HK-2 (cell line): ENCODE data around the gene KLHL20.
"Not testable (repeated sequence)": the region's sequence is repeated elsewhere in the genome, so short reads cannot be mapped to it uniquely, and the experiment has no call there.

Experiments
- DNase-seq: peaks from one replicate; pipeline ENCODE4 v3.0.0-alpha.2; 2018; ENCODE audit not compliant: unreplicated experiment

Gene KLHL20

GRCh38 chr1:173714759-173715537 lies at the start of gene KLHL20:
Gene KLHL20, plus strand, starts transcription at chr1:173714981. Its CDS starts 1,063 bp downstream, at chr1:173716044.
- DNase-seq, result peak; percentile 93

GRCh38 chr1:173666646-173667045 lies 48.1 kb upstream of the KLHL20 start:
- DNase-seq, result peak; percentile 10

- DNase-seq, result no peak
Measured at GRCh38 chr1:173669491-173669941, 45.3 kb upstream of the KLHL20 start, which contains the start of gene ANKRD45. Gene ANKRD45, minus strand, starts transcription at chr1:173669851. Its CDS starts 10,433 bp downstream, at chr1:173659418.

GRCh38 chr1:173674496-173674895 lies 40.3 kb upstream of the KLHL20 start:
- DNase-seq, result not testable (repeated sequence)

- DNase-seq, result not testable (repeated sequence)
Measured at GRCh38 chr1:173680152-173680551, 34.6 kb upstream of the KLHL20 start.

- no peak for DNase-seq
Measured at GRCh38 chr1:173682184-173682583, 32.6 kb upstream of the KLHL20 start.

GRCh38 chr1:173683838-173684237 lies 30.9 kb upstream of the KLHL20 start:
- not testable (repeated sequence) for DNase-seq

- not testable (repeated sequence) for DNase-seq
Measured at GRCh38 chr1:173685121-173685520, 29.7 kb upstream of the KLHL20 start.

GRCh38 chr1:173688300-173688699 lies 26.5 kb upstream of the KLHL20 start:
- DNase-seq, result no peak

GRCh38 chr1:173693238-173693637 lies 21.5 kb upstream of the KLHL20 start:
- no peak for DNase-seq

GRCh38 chr1:173701299-173701698 lies 13.5 kb upstream of the KLHL20 start:
- not testable (repeated sequence) for DNase-seq

GRCh38 chr1:173702736-173703135 lies 12.0 kb upstream of the KLHL20 start:
- no peak for DNase-seq

GRCh38 chr1:173705117-173705516 lies 9.7 kb upstream of the KLHL20 start:
- no peak for DNase-seq

- no peak for DNase-seq
Measured at GRCh38 chr1:173708787-173709186, 6.0 kb upstream of the KLHL20 start.

- DNase-seq, result no peak
Measured at GRCh38 chr1:173714441-173714758, 381 bp upstream of the KLHL20 start.

- no peak for DNase-seq
Measured at GRCh38 chr1:173715538-173715844, 710 bp downstream of the KLHL20 start.

- no peak for DNase-seq
Measured at GRCh38 chr1:173717238-173717637, 2.5 kb downstream of the KLHL20 start.

GRCh38 chr1:173731331-173731730 lies 16.6 kb downstream of the KLHL20 start:
- DNase-seq, result not testable (repeated sequence)

- DNase-seq, result no peak
Measured at GRCh38 chr1:173733912-173734311, 19.1 kb downstream of the KLHL20 start.

- DNase-seq, result not testable (repeated sequence)
Measured at GRCh38 chr1:173736104-173736503, 21.3 kb downstream of the KLHL20 start.

- DNase-seq, result no peak
Measured at GRCh38 chr1:173742203-173742886, 27.6 kb downstream of the KLHL20 start.

GRCh38 chr1:173744651-173745050 lies 29.9 kb downstream of the KLHL20 start:
- DNase-seq, result no peak

GRCh38 chr1:173749137-173749536 lies 34.4 kb downstream of the KLHL20 start:
- no peak for DNase-seq
